ENCODE results near the gene TCF4. TPM values are rescaled to one million over a fixed set of nuclear protein-coding genes. Genes with fewer than 3 reads are reported as not detected.

TCF4 gene
- total RNA-seq, 1 donor from 2014 or later: 199 TPM

GRCh38 chr18:55629133-55629532 is 41.1 kb upstream of the TCF4 start:
- H3K4me1 Mint-ChIP-seq (ENCODE audit: low read depth, unreplicated experiment): no peaks in the 10 kb centered on the region
- no peaks in the 10 kb centered on the region for H3K27me3 Mint-ChIP-seq (ENCODE audit: unreplicated experiment)
- H3K36me3 Mint-ChIP-seq (ENCODE audit: unreplicated experiment): no peaks in the 10 kb centered on the region
- no peak overlapping the region for H3K27ac Mint-ChIP-seq (ENCODE audit: unreplicated experiment)
- no peaks in the 10 kb centered on the region for H3K9me3 Mint-ChIP-seq (ENCODE audit: unreplicated experiment)
- no peak overlapping the region for H3K4me3 Mint-ChIP-seq (ENCODE audit: unreplicated experiment)
- DNase-seq: no peak
- TF ChIP-seq CTCF (IDR thresholded peaks at IDR 0.05; ENCODE audit: partially characterized antibody, unreplicated experiment): no peak

- H3K36me3 Mint-ChIP-seq (ENCODE audit: unreplicated experiment): no peaks in the 10 kb centered on the region
- no peaks in the 10 kb centered on the region for H3K9me3 Mint-ChIP-seq (ENCODE audit: unreplicated experiment)
- H3K27me3 Mint-ChIP-seq (ENCODE audit: unreplicated experiment): no peaks in the 10 kb centered on the region
- DNase-seq: no peak
- H3K27ac Mint-ChIP-seq (ENCODE audit: unreplicated experiment): no peak overlapping the region
- H3K4me3 Mint-ChIP-seq (ENCODE audit: unreplicated experiment): no peak overlapping the region
- no peaks in the 10 kb centered on the region for H3K4me1 Mint-ChIP-seq (ENCODE audit: low read depth, unreplicated experiment)
- TF ChIP-seq CTCF (IDR thresholded peaks at IDR 0.05; ENCODE audit: partially characterized antibody, unreplicated experiment): no peak
Observed at GRCh38 chr18:55627007-55627406, 39.0 kb upstream of the TCF4 start.

- Mint-ChIP-seq H3K4me1 (ENCODE audit: low read depth, unreplicated experiment) (no peaks in the 10 kb centered on the region), H3K27ac (ENCODE audit: unreplicated experiment) (no peak overlapping the region), H3K36me3 (ENCODE audit: unreplicated experiment) (no peaks in the 10 kb centered on the region), H3K27me3 (ENCODE audit: unreplicated experiment) (no peaks in the 10 kb centered on the region), H3K4me3 (ENCODE audit: unreplicated experiment) (no peak overlapping the region), H3K9me3 (ENCODE audit: unreplicated experiment) (no peaks in the 10 kb centered on the region)
- TF ChIP-seq CTCF (IDR thresholded peaks at IDR 0.05; ENCODE audit: partially characterized antibody, unreplicated experiment): no peak
- DNase-seq: no peak
Observed at GRCh38 chr18:55625901-55626300, 37.9 kb upstream of the TCF4 start.

- no peaks in the 10 kb centered on the region for H3K27me3 Mint-ChIP-seq (ENCODE audit: unreplicated experiment)
- peaks cover 3% of the 10 kb centered on the region for H3K9me3 Mint-ChIP-seq (ENCODE audit: unreplicated experiment)
- H3K36me3 Mint-ChIP-seq (ENCODE audit: unreplicated experiment): no peaks in the 10 kb centered on the region
- H3K4me1 Mint-ChIP-seq (ENCODE audit: low read depth, unreplicated experiment): no peaks in the 10 kb centered on the region
- H3K4me3 Mint-ChIP-seq (ENCODE audit: unreplicated experiment): no peak overlapping the region
- no peak for TF ChIP-seq CTCF (IDR thresholded peaks at IDR 0.05; ENCODE audit: partially characterized antibody, unreplicated experiment)
- no peak overlapping the region for H3K27ac Mint-ChIP-seq (ENCODE audit: unreplicated experiment)
- DNase-seq: no peak
Observed at GRCh38 chr18:55623626-55624025, 35.6 kb upstream of the TCF4 start.

- DNase-seq: no peak
- Mint-ChIP-seq H3K4me1 (ENCODE audit: low read depth, unreplicated experiment) (peaks cover 10% of the 10 kb centered on the region), H3K9me3 (ENCODE audit: unreplicated experiment) (no peaks in the 10 kb centered on the region), H3K4me3 (ENCODE audit: unreplicated experiment) (no peak overlapping the region), H3K27ac (ENCODE audit: unreplicated experiment) (no peak overlapping the region), H3K36me3 (ENCODE audit: unreplicated experiment) (no peaks in the 10 kb centered on the region), H3K27me3 (ENCODE audit: unreplicated experiment) (peaks cover under 1% of the 10 kb centered on the region)
- TF ChIP-seq CTCF (IDR thresholded peaks at IDR 0.05; ENCODE audit: partially characterized antibody, unreplicated experiment): no peak
Observed at GRCh38 chr18:55610506-55610905, 22.5 kb upstream of the TCF4 start.
